K562 (cell line): ENCODE measurements around the gene VARS1. TPM values are rescaled to one million over a fixed set of nuclear protein-coding genes. Genes with fewer than 3 reads are reported as not detected.

Experiments
- BHLHE40 ChIP-seq: IDR thresholded peaks from 2 replicates; pipeline ENCODE4 v1.6.1; 2011; ENCODE audit warnings: low read length, improper control_type of control experiment
- BRF2 ChIP-seq: IDR thresholded peaks from 3 replicates; pipeline ENCODE4 v1.6.1; 2011; ENCODE audit warnings: borderline replicate concordance, mild to moderate bottlenecking; ENCODE audit not compliant: insufficient read length, insufficient read depth
- CAMTA2 ChIP-seq: fragments of 250-450 bp; sonication (Bioruptor Pico); conservative IDR thresholded peaks from 2 replicates; pipeline ENCODE4 v1.5.1; 2022
- CBFA2T2 ChIP-seq: fragments of 450-650 bp; conservative IDR thresholded peaks from 2 replicates; pipeline ENCODE4 v1.6.1; 2017; ENCODE audit warnings: mild to moderate bottlenecking
- DIDO1 ChIP-seq: fragments of 450-650 bp; IDR thresholded peaks from 2 replicates; pipeline ENCODE4 v1.6.1; 2016; ENCODE audit warnings: low read depth, missing biosample characterization, missing genetic modification characterization
- E2F5 ChIP-seq: sonication (generic); formaldehyde crosslinking; IDR thresholded peaks from 2 replicates; pipeline ENCODE4 v1.8.0; 2022; ENCODE audit warnings: mild to moderate bottlenecking, missing genetic modification reagents
- E2F6 ChIP-seq, 2 experiments: IDR thresholded peaks; 2 replicates each; pipeline ENCODE4 v1.6.1; 2011; ENCODE audit warnings: borderline replicate concordance in 1 of 2, control low read depth in 1 of 2, low read depth in 1 of 2, low read length in 1 of 2, mild to moderate bottlenecking in 1 of 2, mixed read lengths in 1 of 2, moderate library complexity in 1 of 2; ENCODE audit not compliant: insufficient read depth in 1 of 2, insufficient read length in 1 of 2, poor library complexity in 1 of 2, severe bottlenecking in 1 of 2; ENCODE audit errors: extremely low read depth in 1 of 2
- GTF2F1 ChIP-seq: IDR thresholded peaks from 2 replicates; pipeline ENCODE4 v1.6.1; 2011; ENCODE audit warnings: low read depth, low read length, improper control_type of control experiment
- HDAC6 ChIP-seq: IDR thresholded peaks from 2 replicates; pipeline ENCODE4 v1.6.1; 2012; ENCODE audit warnings: low read depth, mild to moderate bottlenecking, control low read depth, inconsistent platforms, low read length, moderate library complexity
- LEF1 ChIP-seq: fragments of 450-650 bp; IDR thresholded peaks from 2 replicates; pipeline ENCODE4 v1.6.1; 2016; ENCODE audit warnings: mild to moderate bottlenecking
- MAX ChIP-seq: sonication (generic); formaldehyde crosslinking; IDR thresholded peaks from 2 replicates; pipeline ENCODE4 v1.9.0; 2022; ENCODE audit warnings: mild to moderate bottlenecking, missing genetic modification reagents
- YY1 ChIP-seq, 3 experiments: IDR thresholded peaks; 2 replicates each; pipeline ENCODE4 v1.6.1; 2011; ENCODE audit warnings: low read length in 2 of 3, mild to moderate bottlenecking in 2 of 3, moderate library complexity in 2 of 3, borderline replicate concordance in 1 of 3, control low read depth in 1 of 3, low read depth in 1 of 3; ENCODE audit not compliant: insufficient read depth in 3 of 3, insufficient replicate concordance in 2 of 3, control insufficient read depth in 1 of 3, insufficient read length in 1 of 3; ENCODE audit errors: extremely low read depth in 1 of 3
- ZNF134 ChIP-seq: fragments of 250-450 bp; sonication (Bioruptor Pico); conservative IDR thresholded peaks from 2 replicates; pipeline ENCODE4 v1.4.0; 2020
- ZNF318 ChIP-seq, 2 experiments: fragments of 450-650 bp; IDR thresholded peaks; 2 replicates each; pipeline ENCODE4 v1.6.1; 2016; ENCODE audit warnings: mild to moderate bottlenecking in 2 of 2, borderline replicate concordance in 1 of 2, low read depth in 1 of 2, moderate library complexity in 1 of 2
- ZNF408 ChIP-seq: fragments of 250-450 bp; sonication (Bioruptor Pico); IDR thresholded peaks from 2 replicates; pipeline ENCODE4 v1.4.0; 2020; ENCODE audit warnings: low read depth, mild to moderate bottlenecking, moderate library complexity
- ZNF668 ChIP-seq: fragments of 250-450 bp; sonication (Bioruptor Pico); IDR thresholded peaks from 2 replicates; pipeline ENCODE4 v1.8.0; 2022; ENCODE audit warnings: mild to moderate bottlenecking, inconsistent platforms
- polyA plus RNA-seq, 8 experiments: library from polyadenylated mRNA; depleted of rRNA in 4 of 8; stranded (reverse) in 5 of 8; unstranded in 3 of 8; fragments of >200 nt; fragmentation: Nextera tagmentation in 2 of 8; fragmentation: Illumina TruSeq in 1 of 8; extraction: Ambion mirVana in 2 of 8; extraction: Trizol in 1 of 8; gene quantifications; 2 replicates each; pipeline versions ENCODE4 v1.2.1 to v1.2.3, GENCODE V29; 2011 to 2014; ENCODE audit warnings: inconsistent platforms in 1 of 8, missing spikeins in 1 of 8
- total RNA-seq, 7 experiments: library from RNA; depleted of rRNA in 6 of 7; stranded (reverse); fragments of >200 nt in 6 of 7; fragmentation: Illumina TruSeq in 2 of 7; extraction: Trizol in 2 of 7; gene quantifications; 2 replicates each; pipeline versions ENCODE4 v1.2.1 to v1.2.3, GENCODE V29; 2011 to 2021; ENCODE audit warnings: low replicate concordance in 1 of 7

VARS1 gene
- total and polyA plus RNA-seq, 9 of the 15 experiments (the other 6 are each of a cell fraction or from before 2014, with no cell fraction given) = 2.9 to 488 (median 130) TPM

- TF ChIP-seq BRF2 = no peak
- no peak for TF ChIP-seq ZNF668 (CRISPR knock-in tag)
- TF ChIP-seq LEF1 = no peak
- peak in 1 of 2 experiments; percentile 43 for TF ChIP-seq E2F6 (IDR thresholded peaks at IDR 0.05; ENCODE audit: borderline replicate concordance in 1 of 2, extremely low read depth in 1 of 2, insufficient read depth in 1 of 2, insufficient read length in 1 of 2, low read depth in 1 of 2, low read length in 1 of 2, poor library complexity in 1 of 2, severe bottlenecking in 1 of 2)
- TF ChIP-seq YY1 (IDR thresholded peaks at IDR 0.05; ENCODE audit: borderline replicate concordance in 1 of 3, control insufficient read depth in 1 of 3, extremely low read depth in 1 of 3, insufficient read depth in 3 of 3, insufficient read length in 1 of 3, insufficient replicate concordance in 2 of 3, low read depth in 1 of 3, low read length in 2 of 3) = peak in 1 of 3 experiments; percentile 79
- no peak for TF ChIP-seq DIDO1 (tag)
- no peak for TF ChIP-seq ZNF134 (CRISPR knock-in tag)
- no peak for TF ChIP-seq ZNF318 (IDR thresholded peaks at IDR 0.05; ENCODE audit: borderline replicate concordance in 1 of 2, low read depth in 1 of 2)
- TF ChIP-seq E2F5 (CRISPR knock-in tag) = no peak
- no peak for TF ChIP-seq ZNF408 (CRISPR knock-in tag)
- no peak for TF ChIP-seq HDAC6
- peak; percentile 57; the same call in 1 of the 2 replicates for TF ChIP-seq MAX (CRISPR knock-in tag)
- peak; percentile 69; the same call in 1 of the 2 replicates for TF ChIP-seq BHLHE40
- no peak for TF ChIP-seq CAMTA2
- no peak for TF ChIP-seq GTF2F1
- TF ChIP-seq CBFA2T2 = no peak
These were observed 23.6 kb downstream of the VARS1 start (continued) for GRCh38 chr6:31771992-31772358.
